OCI-LY7 (cell line): ENCODE results near the gene SPDL1. TPM values are rescaled to one million over a fixed set of nuclear protein-coding genes. Genes with fewer than 3 reads are reported as not detected.

Source experiments
- BruUV-seq: library from RNA; stranded (reverse); fragments of 400-500 nt; replicated peaks from 2 replicates; lab custom pipeline; 2021; lab: Mats Ljungman, UMichigan
- CTCF ChIA-PET: fragments of 300-600 bp; sonication (Branson Sonifier 250); formaldehyde crosslinking; loops from one replicate; lab custom pipeline; 2022; ENCODE audit warnings: antibody characterized with exemption; ENCODE audit not compliant: unreplicated experiment; lab: Charles Lee
- POLR2A ChIA-PET: fragments of 300-600 bp; sonication (Branson Sonifier 250); formaldehyde crosslinking; loops from one replicate; lab custom pipeline; 2022; ENCODE audit warnings: antibody characterized with exemption; lab: Charles Lee
- DNase-seq: peaks from one replicate; pipeline ENCODE4 v3.0.0-alpha.2; 2015; ENCODE audit warnings: low spot score
- H2AFZ ChIP-seq: fragments of 200-600 bp; sonication (generic), shearing (Covaris generic); 2 replicates; pipeline ENCODE4 v1.6.1; 2014; ENCODE audit warnings: mild to moderate bottlenecking, antibody characterized with exemption, low read length, moderate library complexity
- H3K27ac ChIP-seq: fragments of 200-600 bp; sonication (generic); 2 replicates; pipeline ENCODE4 v1.5.1; 2014; ENCODE audit warnings: mixed run types, low read depth, mild to moderate bottlenecking, moderate library complexity, low read length, inconsistent platforms; ENCODE audit not compliant: poor library complexity, severe bottlenecking
- H3K36me3 ChIP-seq: fragments of 200-600 bp; sonication (generic); 2 replicates; pipeline ENCODE4 v1.6.1; 2014; ENCODE audit warnings: mild to moderate bottlenecking, antibody characterized with exemption, low read length, moderate library complexity, mixed read lengths; ENCODE audit not compliant: insufficient read depth
- H3K4me1 ChIP-seq: fragments of 200-600 bp; sonication (generic); 2 replicates; pipeline ENCODE4 v1.5.1; 2014; ENCODE audit warnings: mild to moderate bottlenecking, low read length; ENCODE audit not compliant: insufficient read depth, poor library complexity, severe bottlenecking
- H3K4me2 ChIP-seq: fragments of 200-600 bp; sonication (generic); 2 replicates; pipeline ENCODE4 v1.6.1; 2014; ENCODE audit warnings: mild to moderate bottlenecking, low read length
- H3K4me3 ChIP-seq: fragments of 200-600 bp; sonication (generic); 2 replicates; pipeline ENCODE4 v1.5.1; 2014; ENCODE audit warnings: mild to moderate bottlenecking, low read depth, low read length; ENCODE audit not compliant: poor library complexity, severe bottlenecking
- H3K79me2 ChIP-seq: fragments of 200-600 bp; sonication (generic); 2 replicates; pipeline ENCODE4 v1.6.1; 2016; ENCODE audit warnings: low read depth, mild to moderate bottlenecking, low read length, moderate library complexity, mixed read lengths; ENCODE audit not compliant: insufficient read depth
- H3K9me2 ChIP-seq: fragments of 200-600 bp; sonication (generic); 2 replicates; pipeline ENCODE4 v1.6.1; 2016; ENCODE audit warnings: mild to moderate bottlenecking, low read length, mixed read lengths; ENCODE audit not compliant: insufficient read depth
- H3K9me3 ChIP-seq: fragments of 200-600 bp; sonication (generic); 2 replicates; pipeline ENCODE4 v1.6.1; 2014; ENCODE audit warnings: mild to moderate bottlenecking, mixed run types, low read length, mixed read lengths
- H4K20me1 ChIP-seq: fragments of 200-600 bp; sonication (generic); 2 replicates; pipeline ENCODE4 v1.6.1; 2014; ENCODE audit warnings: mild to moderate bottlenecking, antibody characterized with exemption, low read length, moderate library complexity, mixed read lengths; ENCODE audit not compliant: insufficient read depth
- EZH2phosphoT487 ChIP-seq: fragments of 200-600 bp; sonication (generic); IDR thresholded peaks from 2 replicates; pipeline ENCODE4 v1.6.1; 2018; ENCODE audit warnings: low read depth, borderline replicate concordance, mild to moderate bottlenecking, mixed run types, antibody characterized with exemption, low read length, moderate library complexity, mixed read lengths
- intact Hi-C: fragments of 100-400 bp; cut with micrococcal nuclease; formaldehyde crosslinking; loops from one replicate; pipeline ENCODE4 v1.10.0; 2022; ENCODE audit not compliant: unreplicated experiment
- total RNA-seq, 2 experiments: library from RNA; depleted of rRNA in 1 of 2; stranded (reverse); fragments of >200 nt in 1 of 2; shearing (Covaris generic) in 1 of 2; gene quantifications; 2 replicates each; pipeline ENCODE4 v1.2.3, GENCODE V29; 2014 to 2022
- TF ChIP-seq, protein P1 (sequence below): fragments of 200-600 bp; sonication (generic); conservative IDR thresholded peaks from 2 replicates; pipeline ENCODE4 v1.5.1; 2014; ENCODE audit warnings: mild to moderate bottlenecking, antibody characterized with exemption, low read length, moderate library complexity, mixed read lengths

The SPDL1 gene
- total RNA-seq, 2 experiments from 2014 or later: 27.4 to 65.9 TPM

DNA sequence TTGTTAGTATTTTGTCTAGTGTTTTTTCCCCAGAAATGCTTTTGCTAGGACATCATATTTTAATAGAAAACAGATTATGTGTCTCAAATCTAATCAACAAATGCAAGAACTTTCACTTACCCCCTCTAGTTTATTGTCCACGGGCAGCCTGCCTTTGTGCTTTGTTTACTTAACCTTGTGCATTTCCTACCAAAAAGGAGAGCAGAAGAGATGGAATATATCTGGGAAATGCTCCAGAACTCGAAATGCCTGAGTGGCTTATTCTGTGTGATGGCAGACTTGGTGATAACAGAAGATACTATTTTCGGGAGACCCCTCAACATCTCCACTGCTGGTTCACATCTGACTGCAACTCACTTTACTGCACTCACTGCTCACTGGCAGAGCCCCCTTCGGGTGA is 33.3 kb upstream of the SPDL1 start:
- no TSS peak for BruUV-seq
- Histone ChIP-seq H3K36me3 (no peaks in the 10 kb centered on the region), H3K79me2 (no peaks in the 10 kb centered on the region), H3K27ac (no peak overlapping the region), H2AFZ (no peak overlapping the region), H3K9me3 (no peaks in the 10 kb centered on the region), H3K4me2 (no peak overlapping the region), H3K9me2 (no peaks in the 10 kb centered on the region), H3K4me3 (no peak overlapping the region), H4K20me1 (no peaks in the 10 kb centered on the region), H3K4me1 (no peaks in the 10 kb centered on the region)
- DNase-seq: no peak
- ChIA-PET POLR2A (no interaction called here), CTCF (no interaction called here)
- intact Hi-C loops: no loop called here
- no peak for TF ChIP-seq EZH2phosphoT487
- TF ChIP-seq, protein P1, sequence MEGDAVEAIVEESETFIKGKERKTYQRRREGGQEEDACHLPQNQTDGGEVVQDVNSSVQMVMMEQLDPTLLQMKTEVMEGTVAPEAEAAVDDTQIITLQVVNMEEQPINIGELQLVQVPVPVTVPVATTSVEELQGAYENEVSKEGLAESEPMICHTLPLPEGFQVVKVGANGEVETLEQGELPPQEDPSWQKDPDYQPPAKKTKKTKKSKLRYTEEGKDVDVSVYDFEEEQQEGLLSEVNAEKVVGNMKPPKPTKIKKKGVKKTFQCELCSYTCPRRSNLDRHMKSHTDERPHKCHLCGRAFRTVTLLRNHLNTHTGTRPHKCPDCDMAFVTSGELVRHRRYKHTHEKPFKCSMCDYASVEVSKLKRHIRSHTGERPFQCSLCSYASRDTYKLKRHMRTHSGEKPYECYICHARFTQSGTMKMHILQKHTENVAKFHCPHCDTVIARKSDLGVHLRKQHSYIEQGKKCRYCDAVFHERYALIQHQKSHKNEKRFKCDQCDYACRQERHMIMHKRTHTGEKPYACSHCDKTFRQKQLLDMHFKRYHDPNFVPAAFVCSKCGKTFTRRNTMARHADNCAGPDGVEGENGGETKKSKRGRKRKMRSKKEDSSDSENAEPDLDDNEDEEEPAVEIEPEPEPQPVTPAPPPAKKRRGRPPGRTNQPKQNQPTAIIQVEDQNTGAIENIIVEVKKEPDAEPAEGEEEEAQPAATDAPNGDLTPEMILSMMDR: no peak

DNA sequence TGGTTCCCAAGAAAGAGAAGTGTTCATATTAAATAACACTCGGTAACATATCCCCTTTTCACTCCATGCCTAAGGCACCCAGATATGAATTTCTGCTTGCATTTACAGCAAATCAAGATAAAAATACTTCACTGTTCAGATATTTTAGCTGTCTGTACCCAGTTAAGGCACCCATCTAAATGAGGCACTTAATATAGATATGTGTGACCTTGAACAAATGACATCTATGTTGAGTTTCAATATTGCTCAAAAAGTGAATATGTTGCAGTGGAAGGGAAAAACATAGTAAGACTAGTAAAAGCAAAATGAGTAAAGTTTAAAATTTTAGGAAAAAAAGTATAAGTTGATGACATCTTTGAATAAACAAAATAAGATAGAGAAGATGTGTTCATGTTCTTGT is 32.4 kb upstream of the SPDL1 start:
- Histone ChIP-seq H4K20me1 (no peaks in the 10 kb centered on the region), H3K27ac (no peak overlapping the region), H3K4me3 (no peak overlapping the region), H3K4me2 (no peak overlapping the region), H3K36me3 (no peaks in the 10 kb centered on the region), H3K4me1 (no peaks in the 10 kb centered on the region), H3K9me2 (no peaks in the 10 kb centered on the region), H2AFZ (no peak overlapping the region), H3K9me3 (no peaks in the 10 kb centered on the region), H3K79me2 (no peaks in the 10 kb centered on the region)
- no TSS peak for BruUV-seq
- intact Hi-C loops: no loop called here
- no peak for TF ChIP-seq EZH2phosphoT487
- TF ChIP-seq, protein P1: no peak
- DNase-seq: no peak
- ChIA-PET POLR2A (no interaction called here), CTCF (no interaction called here)

DNA sequence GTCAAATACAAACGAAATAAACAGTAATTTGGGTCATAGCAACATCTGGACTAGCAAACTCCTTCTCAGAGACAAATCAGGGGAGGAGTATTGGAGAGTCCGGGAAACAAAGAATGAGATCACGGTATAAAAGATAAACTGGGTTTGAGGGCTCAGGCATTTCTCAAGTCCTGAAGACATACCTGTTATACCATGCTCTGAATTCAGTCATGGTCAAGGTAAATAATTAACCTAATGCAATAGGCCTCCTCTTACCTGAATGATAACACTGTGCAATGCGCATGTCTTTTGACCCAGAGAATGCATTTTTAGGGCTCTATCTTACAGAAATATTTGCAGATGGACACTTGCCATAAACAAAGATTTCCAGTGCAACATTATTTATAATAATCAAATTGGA is 31.9 kb upstream of the SPDL1 start:
- no peak for DNase-seq
- H3K4me1 ChIP-seq: no peaks in the 10 kb centered on the region
- TF ChIP-seq, protein P1: no peak
- TF ChIP-seq EZH2phosphoT487: no peak
- ChIA-PET CTCF (no interaction called here), POLR2A (no interaction called here)
- no peaks in the 10 kb centered on the region for H3K36me3 ChIP-seq
- intact Hi-C loops: no loop called here
- no peaks in the 10 kb centered on the region for H3K9me2 ChIP-seq
- H3K27ac ChIP-seq: no peak overlapping the region
- no peaks in the 10 kb centered on the region for H3K9me3 ChIP-seq
- no peak overlapping the region for H2AFZ ChIP-seq
- no TSS peak for BruUV-seq
- no peak overlapping the region for H3K4me2 ChIP-seq
- no peaks in the 10 kb centered on the region for H3K79me2 ChIP-seq
- H4K20me1 ChIP-seq: no peaks in the 10 kb centered on the region
- no peak overlapping the region for H3K4me3 ChIP-seq
